CD4-positive, CD25-positive, alpha-beta regulatory T cell (primary cell): ENCODE data around the gene UCP1. TPM values are rescaled to one million over a fixed set of nuclear protein-coding genes. Genes with fewer than 3 reads are reported as not detected.
A peak's percentile ranks its signal among the peaks of the same experiment; 100 is the strongest.
"Not testable (repeated sequence)": the region's sequence is repeated elsewhere in the genome, so short reads cannot be mapped to it uniquely, and the experiment has no call there.

Experiments
- ATAC-seq, 2 donors: fragments of 150-1000 bp; cut with Tn5 transposase; one replicate each; pipeline ENCODE4 v1.10.0; 2021; ENCODE audit warnings: low read depth in 2 of 2, moderate number of reproducible peaks in 2 of 2, moderate library complexity in 1 of 2
- DNase-seq, 3 donors: peaks; one replicate each; pipeline versions ENCODE4 v3.0.0 to v3.0.0-alpha.2; 2012 to 2022; ENCODE audit warnings: mixed read lengths in 1 of 3
- H3K27ac ChIP-seq: one replicate; pipeline ENCODE4 v1.7.0; 2013; ENCODE audit warnings: mild to moderate bottlenecking, low read length; ENCODE audit not compliant: insufficient read depth, poor library complexity, severe bottlenecking
- H3K27me3 ChIP-seq: one replicate; pipeline ENCODE4 v1.7.0; 2013; ENCODE audit warnings: low read length; ENCODE audit not compliant: control insufficient read depth, insufficient read depth
- H3K36me3 ChIP-seq: one replicate; pipeline ENCODE4 v1.7.0; 2013; ENCODE audit warnings: mild to moderate bottlenecking, low read length, moderate library complexity; ENCODE audit not compliant: control insufficient read depth, insufficient read depth
- H3K4me1 ChIP-seq: 2 replicates; pipeline ENCODE4 v1.7.0; 2013; ENCODE audit warnings: mild to moderate bottlenecking, low read length; ENCODE audit not compliant: insufficient read depth, control insufficient read depth, poor library complexity, severe bottlenecking
- H3K4me3 ChIP-seq: one replicate; pipeline ENCODE4 v1.7.0; 2013; ENCODE audit warnings: low read depth, mild to moderate bottlenecking, low read length, moderate library complexity
- H3K9me3 ChIP-seq, 2 experiments: 1 replicate in 1 of 2; 2 replicates in 1 of 2; pipeline ENCODE4 v1.7.0; 2013; ENCODE audit warnings: low read length in 2 of 2, mild to moderate bottlenecking in 1 of 2, moderate library complexity in 1 of 2; ENCODE audit not compliant: control insufficient read depth in 2 of 2
- H3K27ac Mint-ChIP-seq, 3 donors: one replicate each; pipeline ENCODE4 v1.8.0; 2020 to 2022; ENCODE audit warnings: mild to moderate bottlenecking in 3 of 3, mixed read lengths in 3 of 3, moderate library complexity in 2 of 3
- H3K27me3 Mint-ChIP-seq: one replicate; pipeline ENCODE4 v1.8.0; 2022; ENCODE audit warnings: mild to moderate bottlenecking, mixed read lengths
- H3K36me3 Mint-ChIP-seq: one replicate; pipeline ENCODE4 v1.8.0; 2020; ENCODE audit warnings: mixed read lengths
- H3K4me1 Mint-ChIP-seq, 4 donors: one replicate each; pipeline ENCODE4 v1.8.0; 2020 to 2022; ENCODE audit warnings: mixed read lengths in 4 of 4, mild to moderate bottlenecking in 1 of 4
- H3K4me3 Mint-ChIP-seq, 4 donors: one replicate each; pipeline ENCODE4 v1.8.0; 2020 to 2022; ENCODE audit warnings: mild to moderate bottlenecking in 4 of 4, mixed read lengths in 4 of 4, moderate library complexity in 3 of 4
- H3K9me3 Mint-ChIP-seq, 7 donors: one replicate each; pipeline ENCODE4 v1.8.0; 2020 to 2022; ENCODE audit warnings: mixed read lengths in 7 of 7, mild to moderate bottlenecking in 3 of 7, moderate library complexity in 2 of 7
- polyA plus RNA-seq, 4 donors: library from polyadenylated mRNA; unstranded; fragments of 300-500 nt; fragmentation: Illumina TruSeq; gene quantifications; one replicate each; pipeline ENCODE4 v1.2.3, GENCODE V29; 2021
- total RNA-seq: library from RNA; stranded (reverse); gene quantifications from one replicate; pipeline ENCODE4 v1.2.3, GENCODE V29; 2022

Gene UCP1
- total and polyA plus RNA-seq, 5 donors from 2014 or later = not detected

GRCh38 chr4:140529434-140529833, 39.3 kb downstream of the UCP1 start:
- no peak overlapping the region for H3K4me3 Mint-ChIP-seq
- peaks cover 4 to 26% (median 19%) of the 10 kb centered on the region in 4 donors for H3K4me1 Mint-ChIP-seq
- DNase-seq (no peak), ATAC-seq (no peak)
- no peak overlapping the region for H3K27ac Mint-ChIP-seq
- Histone ChIP-seq H3K4me1 (no peaks in the 10 kb centered on the region), H3K27me3 (no peaks in the 10 kb centered on the region), H3K9me3 (no peaks in the 10 kb centered on the region), H3K36me3 (peaks cover 3% of the 10 kb centered on the region), H3K4me3 (no peak overlapping the region), H3K27ac (no peak overlapping the region)
- H3K27me3 Mint-ChIP-seq = no peaks in the 10 kb centered on the region
- H3K36me3 Mint-ChIP-seq = peaks cover 26% of the 10 kb centered on the region
- H3K9me3 Mint-ChIP-seq = peaks cover 0 to 1% (median 0%) of the 10 kb centered on the region in 7 donors

- peak within 1 kb of the TSS; percentile 69 for H3K27ac ChIP-seq
- no peaks in the 10 kb centered on the region for H3K27me3 ChIP-seq
- H3K36me3 Mint-ChIP-seq = peaks cover 19% of the 10 kb centered on the region
- H3K9me3 Mint-ChIP-seq = peaks cover 0 to 4% (median 0%) of the 10 kb centered on the region in 7 donors
- H3K27ac Mint-ChIP-seq = peak within 1 kb of the TSS; percentile 45 to 92 (median 83)
- no peaks in the 10 kb centered on the region for H3K9me3 ChIP-seq
- H3K36me3 ChIP-seq = peaks cover 3% of the 10 kb centered on the region
- peak within 1 kb of the TSS; percentile 82 to 94 (median 90) for H3K4me3 Mint-ChIP-seq
- ATAC-seq (peak; percentile 99 to 100), DNase-seq (peak; percentile 96 to 98 (median 97))
- H3K4me1 Mint-ChIP-seq = peaks cover 10 to 36% (median 24%) of the 10 kb centered on the region in 4 donors
- H3K27me3 Mint-ChIP-seq = peaks cover 4% of the 10 kb centered on the region
- H3K4me1 ChIP-seq = peaks cover 8% of the 10 kb centered on the region
- H3K4me3 ChIP-seq = peak within 1 kb of the TSS; percentile 94
These were observed 44.7 kb downstream of the UCP1 start, which contains the start of gene ELMOD2 for GRCh38 chr4:140523857-140524742. TSS of gene ELMOD2 (plus strand) at chr4:140524168. CDS start at chr4:140525429, 1,261 bp downstream.

GRCh38 chr4:140523370-140523856, 45.3 kb downstream of the UCP1 start:
- peak overlapping the region; percentile 82 to 91 (median 90) for H3K4me3 Mint-ChIP-seq
- Histone ChIP-seq H3K9me3 (no peaks in the 10 kb centered on the region), H3K36me3 (no peaks in the 10 kb centered on the region), H3K4me3 (peak overlapping the region; percentile 85), H3K4me1 (peaks cover 8% of the 10 kb centered on the region), H3K27me3 (no peaks in the 10 kb centered on the region), H3K27ac (peak overlapping the region; percentile 61)
- peaks cover 4% of the 10 kb centered on the region for H3K27me3 Mint-ChIP-seq
- peak overlapping the region in 2 of 3 donors; percentile 83 to 86 for H3K27ac Mint-ChIP-seq
- DNase-seq = no peak
- no peak for ATAC-seq
- H3K4me1 Mint-ChIP-seq = peaks cover 10 to 34% (median 24%) of the 10 kb centered on the region in 4 donors
- H3K9me3 Mint-ChIP-seq = peaks cover 0 to 4% (median 0%) of the 10 kb centered on the region in 7 donors
- peaks cover 18% of the 10 kb centered on the region for H3K36me3 Mint-ChIP-seq

- H3K9me3 ChIP-seq = peaks cover 0 to 1% of the 10 kb centered on the region in 2 experiments
- H3K4me1 ChIP-seq = no peaks in the 10 kb centered on the region
- ATAC-seq (no peak), DNase-seq (no peak)
- no peaks in the 10 kb centered on the region for H3K36me3 ChIP-seq
- H3K4me3 ChIP-seq = no peak overlapping the region
- Mint-ChIP-seq H3K4me3 (no peak overlapping the region), H3K27me3 (peaks cover 51% of the 10 kb centered on the region), H3K36me3 (no peaks in the 10 kb centered on the region), H3K27ac (no peak overlapping the region), H3K9me3 (peaks cover 0 to 5% (median 0%) of the 10 kb centered on the region in 7 donors), H3K4me1 (no peaks in the 10 kb centered on the region)
- no peak overlapping the region for H3K27ac ChIP-seq
- H3K27me3 ChIP-seq = peaks cover 5% of the 10 kb centered on the region
These were observed 53.3 kb downstream of the UCP1 start for GRCh38 chr4:140515423-140515822.

GRCh38 chr4:140513765-140514164, 55.0 kb downstream of the UCP1 start:
- not testable (repeated sequence) for H3K27ac Mint-ChIP-seq, ATAC-seq, H3K27me3 ChIP-seq, H3K4me1 Mint-ChIP-seq, H3K9me3 ChIP-seq, H3K36me3 Mint-ChIP-seq, H3K9me3 Mint-ChIP-seq, H3K27ac ChIP-seq, H3K36me3 ChIP-seq, H3K4me1 ChIP-seq, H3K4me3 Mint-ChIP-seq, H3K4me3 ChIP-seq, DNase-seq
- peaks cover 60% of the 10 kb centered on the region for H3K27me3 Mint-ChIP-seq

Other genes starting within 250 kb of the UCP1 start
- gene SCOC, start 195.3 kb downstream of the UCP1 start, total RNA-seq = 9.5 TPM
- 10 to 100 TPM; 22.1 to 34.1 (median 29.4) TPM for gene SCOC, start 195.3 kb downstream of the UCP1 start, polyA plus RNA-seq
- not detected for gene CLGN, start 141.3 kb downstream of the UCP1 start, total RNA-seq
- not detected for gene CLGN, start 141.3 kb downstream of the UCP1 start, polyA plus RNA-seq
- gene MGAT4D, start 70.7 kb downstream of the UCP1 start, total RNA-seq = not detected
- gene MGAT4D, start 70.7 kb downstream of the UCP1 start, polyA plus RNA-seq = not detected
- 14.4 TPM for gene ELMOD2, start 44.8 kb downstream of the UCP1 start, total RNA-seq
- 10 to 100 TPM in 2 of 4 donors, 1 to 10 TPM in 2; 8.3 to 14.8 (median 10.2) TPM for gene ELMOD2, start 44.8 kb downstream of the UCP1 start, polyA plus RNA-seq
- 0.30 TPM for gene TBC1D9, start 187.4 kb upstream of the UCP1 start, total RNA-seq
- gene TBC1D9, start 187.4 kb upstream of the UCP1 start, polyA plus RNA-seq = under 1 TPM in 2 of 4 donors, not detected in 2; 0.03 to 0.20 TPM